WTC11 (cell line): ENCODE data around the gene INPP4A. TPM values are rescaled to one million over a fixed set of nuclear protein-coding genes. Genes with fewer than 3 reads are reported as not detected.

Source experiments
- ATAC-seq: fragments of 200-7000 bp; cut with Tn5 transposase; 2 replicates; pipeline ENCODE4 v1.10.0; 2021; ENCODE audit warnings: mild to moderate bottlenecking, moderate library complexity
- CTCF ChIA-PET: fragments of 300-600 bp; sonication (Branson Sonifier 250); formaldehyde crosslinking; loops from one replicate; lab custom pipeline; 2021; ENCODE audit warnings: antibody characterized with exemption; lab: Charles Lee
- POLR2A ChIA-PET: fragments of 350-600 bp; sonication (Branson Sonifier 250); formaldehyde crosslinking; loops from one replicate; lab custom pipeline; 2021; ENCODE audit warnings: antibody characterized with exemption; lab: Charles Lee
- DNase-seq: peaks from one replicate; pipeline ENCODE4 v3.0.0; 2021; ENCODE audit warnings: low spot score
- H3K27ac Mint-ChIP-seq: 2 replicates; pipeline ENCODE4 v1.8.0; 2021; ENCODE audit warnings: mixed read lengths
- H3K27me3 Mint-ChIP-seq: 2 replicates; pipeline ENCODE4 v1.8.0; 2021; ENCODE audit warnings: low read depth, mild to moderate bottlenecking, moderate library complexity, mixed read lengths
- H3K36me3 Mint-ChIP-seq: 2 replicates; pipeline ENCODE4 v1.8.0; 2021; ENCODE audit warnings: mixed read lengths
- H3K4me1 Mint-ChIP-seq: 2 replicates; pipeline ENCODE4 v1.8.0; 2022; ENCODE audit warnings: mixed read lengths
- H3K4me3 Mint-ChIP-seq: 2 replicates; pipeline ENCODE4 v1.8.0; 2021; ENCODE audit warnings: mild to moderate bottlenecking, moderate library complexity, mixed read lengths
- H3K9me3 Mint-ChIP-seq: 2 replicates; pipeline ENCODE4 v1.8.0; 2021; ENCODE audit warnings: mixed read lengths
- CREB1 ChIP-seq: sonication (generic); formaldehyde crosslinking; IDR thresholded peaks from 2 replicates; pipeline ENCODE4 v1.8.0; 2023; ENCODE audit warnings: mild to moderate bottlenecking, missing genetic modification reagents
- EMX1 ChIP-seq: fragments of 250-450 bp; sonication (Bioruptor Pico); IDR thresholded peaks from 2 replicates; pipeline ENCODE4 v1.8.0; 2021; ENCODE audit warnings: mild to moderate bottlenecking
- GABPB1 ChIP-seq: sonication (generic); formaldehyde crosslinking; IDR thresholded peaks from 2 replicates; pipeline ENCODE4 v1.8.1; 2023; ENCODE audit warnings: mild to moderate bottlenecking, missing genetic modification reagents
- JAZF1 ChIP-seq: fragments of 250-450 bp; sonication (Bioruptor Pico); IDR thresholded peaks from 2 replicates; pipeline ENCODE4 v1.9.0; 2021; ENCODE audit warnings: moderate library complexity, mild to moderate bottlenecking, inconsistent platforms
- MAX ChIP-seq: sonication (generic); formaldehyde crosslinking; IDR thresholded peaks from 2 replicates; pipeline ENCODE4 v1.8.0; 2022; ENCODE audit warnings: mild to moderate bottlenecking, missing genetic modification reagents
- MXD4 ChIP-seq: fragments of 250-450 bp; sonication (Bioruptor Pico); IDR thresholded peaks from 2 replicates; pipeline ENCODE4 v1.8.0; 2021; ENCODE audit warnings: mild to moderate bottlenecking, moderate library complexity, borderline replicate concordance
- NFATC4 ChIP-seq: fragments of 250-450 bp; sonication (Bioruptor Pico); IDR thresholded peaks from 2 replicates; pipeline ENCODE4 v1.9.0; 2021; ENCODE audit warnings: mild to moderate bottlenecking
- PRRX2 ChIP-seq: fragments of 250-450 bp; sonication (Bioruptor Pico); IDR thresholded peaks from 2 replicates; pipeline ENCODE4 v1.8.0; 2021; ENCODE audit warnings: mild to moderate bottlenecking
- SMAD4 ChIP-seq: sonication (generic); formaldehyde crosslinking; IDR thresholded peaks from 2 replicates; pipeline ENCODE4 v1.8.0; 2022; ENCODE audit warnings: mild to moderate bottlenecking, missing genetic modification reagents
- SOX15 ChIP-seq: fragments of 250-450 bp; sonication (Bioruptor Pico); IDR thresholded peaks from 2 replicates; pipeline ENCODE4 v1.9.0; 2021; ENCODE audit warnings: mild to moderate bottlenecking
- USF2 ChIP-seq: sonication (generic); formaldehyde crosslinking; IDR thresholded peaks from 2 replicates; pipeline ENCODE4 v1.8.1; 2023; ENCODE audit warnings: mild to moderate bottlenecking, missing genetic modification reagents, moderate library complexity
- ZNF425 ChIP-seq: fragments of 250-450 bp; sonication (Bioruptor Pico); conservative IDR thresholded peaks from 2 replicates; pipeline ENCODE4 v1.9.0; 2021; ENCODE audit warnings: mild to moderate bottlenecking
- ZNF512 ChIP-seq: sonication (generic); formaldehyde crosslinking; IDR thresholded peaks from 2 replicates; pipeline ENCODE4 v1.8.1; 2022; ENCODE audit warnings: missing genetic modification reagents, borderline replicate concordance
- total RNA-seq: library from RNA; stranded (reverse); gene quantifications from 3 replicates; pipeline ENCODE4 v1.2.3, GENCODE V29; 2021
- TF ChIP-seq, protein P1 (sequence below): sonication (generic); formaldehyde crosslinking; IDR thresholded peaks from 2 replicates; pipeline ENCODE4 v1.8.0; 2022; ENCODE audit warnings: missing genetic modification reagents
- TF ChIP-seq, protein P2 (sequence below): sonication (generic); formaldehyde crosslinking; IDR thresholded peaks from 2 replicates; pipeline ENCODE4 v1.8.1; 2022; ENCODE audit warnings: mild to moderate bottlenecking, moderate library complexity, missing genetic modification reagents
- TF ChIP-seq, protein P3 (sequence below): sonication (generic); formaldehyde crosslinking; IDR thresholded peaks from 2 replicates; pipeline ENCODE4 v1.8.0; 2022; ENCODE audit warnings: mild to moderate bottlenecking, missing genetic modification reagents

INPP4A gene
- total RNA-seq, 1 experiment from 2014 or later = 38.3 TPM

DNA sequence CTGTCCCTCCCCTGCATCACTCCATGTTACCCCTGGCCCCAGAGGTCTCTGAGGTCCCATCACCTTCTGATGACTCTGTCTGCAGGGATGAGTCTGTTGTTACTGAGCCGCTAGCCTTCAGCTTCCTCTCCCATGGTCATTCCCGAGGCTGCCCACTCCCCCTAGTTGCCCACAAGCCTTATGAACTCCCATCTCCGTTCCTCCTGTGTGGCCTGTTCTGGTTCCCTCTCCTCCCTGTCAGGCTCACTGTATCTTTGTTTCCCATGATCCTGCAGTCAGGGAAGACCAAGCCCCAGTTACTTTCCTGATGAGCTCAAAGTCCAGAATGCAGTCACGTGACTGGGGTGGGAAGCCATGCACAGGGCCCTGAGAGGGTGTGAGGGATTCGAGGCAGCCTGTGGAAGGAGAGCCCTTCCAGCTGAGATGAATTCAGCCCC lies 39.5 kb downstream of the INPP4A start:
- POLR2A ChIA-PET = no interaction called here

GRCh38 chr2:98484652-98485452 lies 40.2 kb downstream of the INPP4A start:
- no peaks in the 10 kb centered on the region for H3K9me3 Mint-ChIP-seq
- H3K36me3 Mint-ChIP-seq = no peaks in the 10 kb centered on the region
- DNase-seq (no peak), ATAC-seq (no peak)
- H3K27ac Mint-ChIP-seq = peak overlapping the region; percentile 30; the same call in 1 of the 2 replicates
- H3K4me1 Mint-ChIP-seq = peaks cover 64% of the 10 kb centered on the region
- TF ChIP-seq SOX15 (CRISPR knock-in tag) = no peak
- no peak for TF ChIP-seq NFATC4 (CRISPR knock-in tag)
- no peak for TF ChIP-seq EMX1
- TF ChIP-seq, protein P1, sequence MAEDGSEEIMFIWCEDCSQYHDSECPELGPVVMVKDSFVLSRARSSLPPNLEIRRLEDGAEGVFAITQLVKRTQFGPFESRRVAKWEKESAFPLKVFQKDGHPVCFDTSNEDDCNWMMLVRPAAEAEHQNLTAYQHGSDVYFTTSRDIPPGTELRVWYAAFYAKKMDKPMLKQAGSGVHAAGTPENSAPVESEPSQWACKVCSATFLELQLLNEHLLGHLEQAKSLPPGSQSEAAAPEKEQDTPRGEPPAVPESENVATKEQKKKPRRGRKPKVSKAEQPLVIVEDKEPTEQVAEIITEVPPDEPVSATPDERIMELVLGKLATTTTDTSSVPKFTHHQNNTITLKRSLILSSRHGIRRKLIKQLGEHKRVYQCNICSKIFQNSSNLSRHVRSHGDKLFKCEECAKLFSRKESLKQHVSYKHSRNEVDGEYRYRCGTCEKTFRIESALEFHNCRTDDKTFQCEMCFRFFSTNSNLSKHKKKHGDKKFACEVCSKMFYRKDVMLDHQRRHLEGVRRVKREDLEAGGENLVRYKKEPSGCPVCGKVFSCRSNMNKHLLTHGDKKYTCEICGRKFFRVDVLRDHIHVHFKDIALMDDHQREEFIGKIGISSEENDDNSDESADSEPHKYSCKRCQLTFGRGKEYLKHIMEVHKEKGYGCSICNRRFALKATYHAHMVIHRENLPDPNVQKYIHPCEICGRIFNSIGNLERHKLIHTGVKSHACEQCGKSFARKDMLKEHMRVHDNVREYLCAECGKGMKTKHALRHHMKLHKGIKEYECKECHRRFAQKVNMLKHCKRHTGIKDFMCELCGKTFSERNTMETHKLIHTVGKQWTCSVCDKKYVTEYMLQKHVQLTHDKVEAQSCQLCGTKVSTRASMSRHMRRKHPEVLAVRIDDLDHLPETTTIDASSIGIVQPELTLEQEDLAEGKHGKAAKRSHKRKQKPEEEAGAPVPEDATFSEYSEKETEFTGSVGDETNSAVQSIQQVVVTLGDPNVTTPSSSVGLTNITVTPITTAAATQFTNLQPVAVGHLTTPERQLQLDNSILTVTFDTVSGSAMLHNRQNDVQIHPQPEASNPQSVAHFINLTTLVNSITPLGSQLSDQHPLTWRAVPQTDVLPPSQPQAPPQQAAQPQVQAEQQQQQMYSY (CRISPR knock-in tag) = no peak
- no peak for TF ChIP-seq ZNF512 (CRISPR knock-in tag)
- no peak for TF ChIP-seq SMAD4 (CRISPR knock-in tag)
- TF ChIP-seq MAX = no peak
- TF ChIP-seq, protein P2, sequence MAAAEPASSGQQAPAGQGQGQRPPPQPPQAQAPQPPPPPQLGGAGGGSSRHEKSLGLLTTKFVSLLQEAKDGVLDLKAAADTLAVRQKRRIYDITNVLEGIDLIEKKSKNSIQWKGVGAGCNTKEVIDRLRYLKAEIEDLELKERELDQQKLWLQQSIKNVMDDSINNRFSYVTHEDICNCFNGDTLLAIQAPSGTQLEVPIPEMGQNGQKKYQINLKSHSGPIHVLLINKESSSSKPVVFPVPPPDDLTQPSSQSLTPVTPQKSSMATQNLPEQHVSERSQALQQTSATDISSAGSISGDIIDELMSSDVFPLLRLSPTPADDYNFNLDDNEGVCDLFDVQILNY (CRISPR knock-in tag) = no peak
- TF ChIP-seq PRRX2 (CRISPR knock-in tag) = no peak
- no peak for TF ChIP-seq ZNF425 (CRISPR knock-in tag)
- TF ChIP-seq, protein P3, sequence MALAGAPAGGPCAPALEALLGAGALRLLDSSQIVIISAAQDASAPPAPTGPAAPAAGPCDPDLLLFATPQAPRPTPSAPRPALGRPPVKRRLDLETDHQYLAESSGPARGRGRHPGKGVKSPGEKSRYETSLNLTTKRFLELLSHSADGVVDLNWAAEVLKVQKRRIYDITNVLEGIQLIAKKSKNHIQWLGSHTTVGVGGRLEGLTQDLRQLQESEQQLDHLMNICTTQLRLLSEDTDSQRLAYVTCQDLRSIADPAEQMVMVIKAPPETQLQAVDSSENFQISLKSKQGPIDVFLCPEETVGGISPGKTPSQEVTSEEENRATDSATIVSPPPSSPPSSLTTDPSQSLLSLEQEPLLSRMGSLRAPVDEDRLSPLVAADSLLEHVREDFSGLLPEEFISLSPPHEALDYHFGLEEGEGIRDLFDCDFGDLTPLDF (CRISPR knock-in tag) = no peak
- CTCF ChIA-PET = interaction anchor here (1.2 kb wide), 1 partner anchor 19 kb away, joined by 3 read pairs; no protein-coding TSS in a partner anchor
- POLR2A ChIA-PET = no interaction called here
- no peaks in the 10 kb centered on the region for H3K27me3 Mint-ChIP-seq
- H3K4me3 Mint-ChIP-seq = no peak overlapping the region

More for the DNA sequence above, 39.5 kb downstream of the INPP4A start:
- no peaks in the 10 kb centered on the region for H3K27me3 Mint-ChIP-seq
- no peaks in the 10 kb centered on the region for H3K36me3 Mint-ChIP-seq
- ATAC-seq = no peak
- no peak overlapping the region for H3K27ac Mint-ChIP-seq
- no peak for TF ChIP-seq MXD4 (CRISPR knock-in tag)
- TF ChIP-seq GABPB1 = 0 out of 2 replicates have a peak, but pooled peaks have one; percentile 23
- peak; percentile 62 for TF ChIP-seq USF2 (CRISPR knock-in tag)
- no peak for TF ChIP-seq CREB1 (CRISPR knock-in tag)
- no peak for TF ChIP-seq JAZF1 (CRISPR knock-in tag)
- no peak for TF ChIP-seq ZNF425 (CRISPR knock-in tag)
- CTCF ChIA-PET = no interaction called here
- peaks cover 71% of the 10 kb centered on the region for H3K4me1 Mint-ChIP-seq
- no peaks in the 10 kb centered on the region for H3K9me3 Mint-ChIP-seq
- no peak for DNase-seq
- no peak overlapping the region for H3K4me3 Mint-ChIP-seq
